Measurements from ENCODE around the gene C1orf226. TPM values are rescaled to one million over a fixed set of nuclear protein-coding genes. Genes with fewer than 3 reads are reported as not detected.
"Not testable (repeated sequence)": the region's sequence is repeated elsewhere in the genome, so short reads cannot be mapped to it uniquely, and the experiment has no call there.

The C1orf226 gene
- total RNA-seq, 6 experiments from 2014 or later = 6.5 to 45.3 (median 28.4) TPM

- H3K4me3 ChIP-seq = no peak overlapping the region
- TF ChIP-seq CTCF (IDR thresholded peaks at IDR 0.05) = no peak
- no peak for TF ChIP-seq POLR2A (IDR thresholded peaks at IDR 0.05)
- no peak for DNase-seq
Measured at GRCh38 chr1:162421258-162422164, 40.0 kb downstream of the C1orf226 start.

GRCh38 chr1:162422662-162423375 lies 41.3 kb downstream of the C1orf226 start:
- Histone ChIP-seq H3K36me3 (no peaks in the 10 kb centered on the region), H3K9me3 (no peaks in the 10 kb centered on the region), H3K27me3 (no peaks in the 10 kb centered on the region), H3K27ac (no peak overlapping the region), H3K4me3 (no peak overlapping the region), H3K4me1 (no peaks in the 10 kb centered on the region)
- TF ChIP-seq CTCF (IDR thresholded peaks at IDR 0.05) = no peak
- TF ChIP-seq POLR2A (IDR thresholded peaks at IDR 0.05) = no peak
- 71% methylated on average over 7 of the region's 10 CpGs for WGBS (ENCODE audit: insufficient coverage, low coverage, low lambda C conversion rate, missing lambda C conversion rate)
- DNase-seq = no peak
- intact Hi-C loops (cut with DNase I) = no loop called here
- peak; percentile 34 to 67 (median 34) for ATAC-seq

More at GRCh38 chr1:162421258-162422164, 40.0 kb downstream of the C1orf226 start:
- no peaks in the 10 kb centered on the region for H3K36me3 ChIP-seq
- H3K27ac ChIP-seq = no peak overlapping the region
- H3K9me3 ChIP-seq = no peaks in the 10 kb centered on the region
- H3K27me3 ChIP-seq = no peaks in the 10 kb centered on the region
- WGBS (ENCODE audit: insufficient coverage, low coverage, low lambda C conversion rate, missing lambda C conversion rate) = 14% methylated on average over 3 of the region's 5 CpGs
- no peaks in the 10 kb centered on the region for H3K4me1 ChIP-seq
- ATAC-seq = no peak
- intact Hi-C loops (cut with DNase I) = no loop called here

- DNase-seq (no peak), ATAC-seq (no peak)
- no peaks in the 10 kb centered on the region for H3K9me3 ChIP-seq
- 84% methylated on average over 3 of the region's 4 CpGs for WGBS (ENCODE audit: insufficient coverage, low coverage, low lambda C conversion rate, missing lambda C conversion rate)
- no peaks in the 10 kb centered on the region for H3K4me1 ChIP-seq
- TF ChIP-seq POLR2A (IDR thresholded peaks at IDR 0.05) = no peak
- no peak for TF ChIP-seq CTCF (IDR thresholded peaks at IDR 0.05)
- no peak overlapping the region for H3K27ac ChIP-seq
- no peaks in the 10 kb centered on the region for H3K27me3 ChIP-seq
- intact Hi-C loops (cut with DNase I) = no loop called here
- H3K36me3 ChIP-seq = no peaks in the 10 kb centered on the region
- H3K4me3 ChIP-seq = no peak overlapping the region
Measured at GRCh38 chr1:162430583-162430982, 49.1 kb downstream of the C1orf226 start.

GRCh38 chr1:162432977-162433713 lies 51.6 kb downstream of the C1orf226 start:
- H3K9me3 ChIP-seq; DNase-seq; H3K4me1 ChIP-seq; H3K27ac ChIP-seq; intact Hi-C loops (cut with DNase I); H3K4me3 ChIP-seq; ATAC-seq; H3K27me3 ChIP-seq; H3K36me3 ChIP-seq: not testable (repeated sequence)
- 73% methylated on average over 5 of the region's 47 CpGs for whole genome bisulfite sequencing (ENCODE audit: insufficient coverage, low coverage, low lambda C conversion rate, missing lambda C conversion rate)

MicroRNAs within 50 kb of the gene (microRNA counts, 767-probe panel; counts per million panel counts)
- microRNA hsa-miR-556-3p (237 counts per million), microRNA hsa-miR-556-5p (237 counts per million)

Small RNAs within 50 kb of the gene (microRNA-seq; reads per million reads assigned to microRNA genes)
- 93.1 to 120 reads per million in 2 donors for gene MIR556

Small RNAs within 50 kb of the gene (small RNA-seq; reads per million reads assigned to genes)
- gene MIR556 (0.10 to 0.52 reads per million in 2 experiments), gene RNA5SP61 (0 reads per million in 2 experiments)

Other genes starting within 250 kb of the C1orf226 start
- not detected for gene SPATA46, start 4.9 kb upstream of the C1orf226 start, total RNA-seq
- gene SH2D1B, start 30.4 kb downstream of the C1orf226 start, total RNA-seq = under 1 TPM in 3 of 6 experiments, not detected in 3; 0.17 to 0.60 (median 0.31) TPM
- 10 to 100 TPM; 28.8 to 51.6 (median 38.4) TPM for gene UHMK1, start 116.1 kb downstream of the C1orf226 start, total RNA-seq
- gene UAP1, start 180.0 kb downstream of the C1orf226 start, total RNA-seq = 100 to 1,000 TPM in 1 of 6 experiments, 10 to 100 TPM in 5; 41.9 to 108 (median 51.1) TPM